Hepatocyte (in vitro differentiated cells): Measurements from ENCODE around the gene MFN1.

Experiments
- EZH2 ChIP-seq: fragments of 200-600 bp; sonication (generic); IDR thresholded peaks from 2 replicates; pipeline ENCODE4 v1.6.1; 2016; ENCODE audit warnings: antibody characterized with exemption, mild to moderate bottlenecking, borderline replicate concordance
- TF ChIP-seq, protein P1 (sequence below): fragments of 200-600 bp; sonication (generic); IDR thresholded peaks from 2 replicates; pipeline ENCODE4 v1.5.1; 2016; ENCODE audit warnings: antibody characterized with exemption, mild to moderate bottlenecking; ENCODE audit not compliant: poor library complexity

DNA sequence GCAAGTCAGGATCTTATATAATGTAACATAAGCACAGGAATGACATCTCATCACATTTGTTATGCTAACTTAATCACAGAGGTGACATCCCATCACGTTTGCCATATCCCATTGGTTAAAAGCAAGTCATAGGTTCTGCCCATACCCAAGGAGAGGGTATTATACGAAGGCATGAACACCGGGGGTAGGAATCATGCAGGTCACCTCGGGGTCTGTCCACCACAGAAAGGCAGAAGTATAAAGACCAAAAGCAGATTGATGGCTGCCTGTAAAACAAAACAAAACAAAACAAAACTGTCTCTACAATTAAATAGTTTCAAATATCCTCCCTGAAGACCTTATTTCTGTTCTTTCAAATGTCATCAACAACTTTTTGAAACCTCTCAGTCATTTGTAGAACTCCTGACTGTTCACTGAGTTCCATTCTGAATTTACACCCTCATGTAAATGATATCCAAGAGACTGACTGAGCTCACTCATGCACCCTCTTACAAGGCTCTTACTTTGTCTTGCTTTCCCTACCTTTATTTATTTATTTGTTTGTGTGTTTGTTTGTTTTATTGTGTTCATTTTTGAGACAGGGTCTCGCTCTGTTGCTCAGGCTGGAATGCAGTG lies 47.4 kb upstream of the MFN1 start:
- TF ChIP-seq, protein P1, sequence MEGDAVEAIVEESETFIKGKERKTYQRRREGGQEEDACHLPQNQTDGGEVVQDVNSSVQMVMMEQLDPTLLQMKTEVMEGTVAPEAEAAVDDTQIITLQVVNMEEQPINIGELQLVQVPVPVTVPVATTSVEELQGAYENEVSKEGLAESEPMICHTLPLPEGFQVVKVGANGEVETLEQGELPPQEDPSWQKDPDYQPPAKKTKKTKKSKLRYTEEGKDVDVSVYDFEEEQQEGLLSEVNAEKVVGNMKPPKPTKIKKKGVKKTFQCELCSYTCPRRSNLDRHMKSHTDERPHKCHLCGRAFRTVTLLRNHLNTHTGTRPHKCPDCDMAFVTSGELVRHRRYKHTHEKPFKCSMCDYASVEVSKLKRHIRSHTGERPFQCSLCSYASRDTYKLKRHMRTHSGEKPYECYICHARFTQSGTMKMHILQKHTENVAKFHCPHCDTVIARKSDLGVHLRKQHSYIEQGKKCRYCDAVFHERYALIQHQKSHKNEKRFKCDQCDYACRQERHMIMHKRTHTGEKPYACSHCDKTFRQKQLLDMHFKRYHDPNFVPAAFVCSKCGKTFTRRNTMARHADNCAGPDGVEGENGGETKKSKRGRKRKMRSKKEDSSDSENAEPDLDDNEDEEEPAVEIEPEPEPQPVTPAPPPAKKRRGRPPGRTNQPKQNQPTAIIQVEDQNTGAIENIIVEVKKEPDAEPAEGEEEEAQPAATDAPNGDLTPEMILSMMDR: no peak
- no peak for TF ChIP-seq EZH2
